GM18868 (cell line): ENCODE results near the gene PCSK7.

Source experiments
- ATAC-seq: cut with Tn5 transposase; IDR thresholded peaks from one replicate; pipeline ENCODE4 v1.9.1; 2021; ENCODE audit warnings: mild to moderate bottlenecking, moderate library complexity; ENCODE audit not compliant: unreplicated experiment

Gene PCSK7

DNA sequence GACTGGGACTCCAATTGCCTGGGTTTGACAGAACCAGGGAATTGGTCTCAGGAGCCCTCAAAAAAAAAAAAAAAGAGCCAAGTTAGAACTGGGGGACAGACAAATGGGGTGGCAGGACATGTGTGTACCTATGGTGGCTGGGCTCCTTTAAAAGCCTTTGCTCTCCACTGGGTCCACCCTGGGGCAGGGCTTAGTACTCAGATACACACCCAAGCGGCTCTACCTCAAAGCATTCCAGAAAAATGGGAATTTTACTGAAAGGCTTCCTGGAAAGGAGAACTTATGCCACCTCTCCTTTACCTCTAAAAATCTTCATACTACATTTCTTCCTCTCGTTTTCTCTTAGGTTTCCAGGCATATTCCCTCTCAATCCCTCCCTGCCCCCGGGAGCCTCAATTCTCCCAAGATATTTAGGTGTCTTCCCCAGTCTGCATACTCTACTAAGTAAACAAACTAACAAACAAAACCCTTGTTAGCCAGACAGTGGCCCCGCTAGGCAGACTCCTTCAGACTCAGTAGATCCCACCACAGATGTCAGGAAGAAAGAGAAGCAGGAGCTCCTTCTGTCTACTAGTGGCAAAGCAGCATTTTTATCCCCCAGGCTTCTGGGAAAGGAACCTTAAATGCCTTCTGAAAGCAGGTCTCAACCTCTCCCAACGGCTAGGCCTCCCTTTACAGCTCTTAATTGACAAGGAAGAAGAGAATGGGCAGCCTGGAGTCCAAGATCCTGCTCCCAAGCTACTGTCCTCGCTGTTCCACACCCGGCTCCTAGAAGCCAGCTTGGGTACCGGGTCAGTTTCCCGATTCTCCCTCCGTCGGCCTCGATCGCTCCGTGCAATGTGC lies 653 bp downstream of the PCSK7 start:
- no peak for ATAC-seq

DNA sequence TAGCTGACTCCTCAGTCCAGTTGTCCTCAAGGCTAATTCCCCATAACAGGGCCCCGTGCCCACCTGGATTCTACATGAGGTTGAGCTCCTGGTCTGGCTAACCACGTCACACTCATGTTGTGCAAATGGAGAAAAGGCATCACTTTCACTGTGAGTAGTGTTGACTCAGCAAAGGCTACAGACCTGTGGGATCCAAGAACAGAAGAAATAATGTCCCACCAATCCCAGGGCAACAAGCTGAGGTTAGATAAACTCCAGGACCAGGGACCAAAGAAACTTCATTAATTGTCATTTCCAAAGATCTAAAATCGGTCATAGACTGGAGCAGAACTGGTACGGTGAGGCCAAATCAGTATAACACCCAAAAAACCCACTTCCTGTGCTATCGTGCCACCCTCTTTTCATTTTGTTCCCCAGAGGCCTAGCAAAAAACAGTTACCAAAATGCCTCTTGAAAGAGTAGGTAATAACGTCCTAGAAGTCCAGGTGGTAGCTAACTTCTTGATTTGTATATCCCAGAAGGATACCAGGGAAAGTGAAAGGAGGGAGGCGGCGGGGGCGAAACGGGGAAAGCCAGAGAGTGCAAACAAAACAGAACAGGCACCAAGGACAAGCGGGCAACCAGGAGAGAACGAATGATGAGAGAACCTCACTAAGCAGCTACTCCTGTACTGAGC lies 1.4 kb downstream of the PCSK7 start:
- peak; percentile 28 for ATAC-seq

DNA sequence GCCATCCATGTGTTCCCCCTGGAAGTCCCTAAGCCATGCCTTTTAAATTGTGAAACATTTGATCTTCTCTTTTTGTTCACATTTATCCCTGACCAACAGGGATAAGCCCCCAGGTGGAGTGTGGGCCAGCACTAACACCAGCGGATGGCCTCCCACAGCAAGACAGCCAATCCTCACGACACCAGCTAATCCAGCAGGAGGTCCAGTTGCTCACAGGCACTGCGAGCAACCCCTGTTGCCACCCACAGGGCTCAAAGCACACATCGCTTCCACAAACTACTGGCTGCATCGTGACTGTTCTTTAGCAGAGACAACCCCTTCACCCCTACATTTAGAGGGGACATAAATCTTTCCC lies 2.0 kb downstream of the PCSK7 start:
- ATAC-seq = no peak

DNA sequence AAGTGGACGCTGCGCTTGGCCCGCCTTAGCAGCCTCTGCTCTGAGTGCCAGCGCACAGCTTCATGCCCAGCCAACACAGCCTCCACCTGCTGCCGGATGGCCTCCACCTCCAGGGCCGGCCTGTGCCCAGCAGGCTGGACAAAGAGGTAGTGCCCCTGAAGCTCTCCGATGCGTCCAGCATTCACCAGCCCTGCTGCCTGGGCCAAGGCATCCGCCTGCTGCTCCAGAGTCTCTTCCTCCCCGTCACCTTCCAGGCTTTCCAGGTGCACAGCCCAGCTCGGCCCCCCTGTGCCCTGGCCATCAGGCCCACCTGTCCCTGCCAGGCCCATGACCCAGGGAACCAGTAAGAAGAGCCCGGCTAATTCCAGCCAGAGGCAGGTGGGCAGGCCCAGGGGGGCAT lies 2.5 kb downstream of the PCSK7 start:
- no peak for ATAC-seq

DNA sequence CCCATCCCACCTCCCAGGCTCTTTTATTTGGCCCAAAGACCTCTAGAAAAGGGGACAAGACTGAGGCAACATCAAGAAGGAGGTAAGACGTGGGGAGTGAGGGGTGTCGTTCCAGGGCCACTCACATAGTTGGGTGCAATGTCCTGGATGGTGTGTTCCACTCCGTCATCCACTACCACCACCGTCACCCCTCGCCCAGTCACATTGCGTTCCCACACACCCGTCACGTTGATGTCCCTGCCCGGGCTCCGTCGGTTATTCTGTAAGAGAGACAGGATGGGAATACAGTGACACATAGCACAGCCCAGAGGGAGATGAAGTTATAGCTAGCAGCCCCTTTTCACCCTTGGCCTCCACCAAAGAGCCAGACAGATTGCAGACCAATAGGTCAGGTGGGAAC lies 3.8 kb downstream of the PCSK7 start:
- no peak for ATAC-seq

DNA sequence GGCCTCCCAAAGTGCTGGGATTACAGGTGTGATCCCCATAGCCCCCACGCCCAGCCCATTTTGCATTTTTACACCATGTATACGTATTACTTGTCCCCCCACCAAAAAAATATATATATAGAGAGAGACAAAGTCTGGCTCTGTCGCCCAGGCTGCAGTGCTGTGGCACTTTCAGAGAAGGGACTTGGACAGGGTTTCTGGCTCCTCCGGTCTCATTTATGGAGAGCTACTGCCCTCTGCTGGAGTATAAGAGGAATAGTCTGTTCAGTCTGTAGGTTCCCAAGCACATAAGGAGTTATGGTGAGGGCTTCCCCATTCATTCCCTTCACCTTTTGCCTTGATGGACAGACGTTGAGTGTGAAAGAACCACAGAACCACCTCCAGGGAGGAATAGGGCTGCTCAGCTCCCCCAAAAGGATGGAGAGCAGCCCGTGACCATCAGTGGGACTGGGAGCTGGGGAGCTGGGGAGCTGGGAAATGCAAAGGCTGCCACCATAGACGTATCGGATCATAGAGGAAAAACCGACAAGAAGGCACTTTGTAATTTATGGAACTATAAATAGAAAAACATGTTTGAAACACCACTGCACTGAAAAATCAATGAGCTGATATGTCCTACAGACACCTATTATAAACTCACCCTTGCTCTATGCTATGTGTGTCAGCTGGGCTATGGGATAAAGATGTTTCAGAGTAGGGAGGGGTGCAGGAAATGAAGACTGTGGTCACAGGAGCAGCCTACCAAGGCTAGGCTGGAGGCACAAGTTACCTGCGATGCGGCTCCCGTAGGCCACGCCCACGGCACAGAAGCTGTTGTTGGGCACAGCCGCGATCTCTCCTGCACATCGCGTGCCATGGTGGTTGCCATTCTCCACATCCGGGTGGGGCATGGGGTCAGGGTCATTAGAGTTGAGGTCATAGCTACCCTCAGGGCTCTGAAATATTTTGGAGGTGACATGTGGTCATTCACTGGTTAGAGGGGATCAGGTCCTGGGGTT lies 5.2 kb downstream of the PCSK7 start:
- ATAC-seq = peak; percentile 66

DNA sequence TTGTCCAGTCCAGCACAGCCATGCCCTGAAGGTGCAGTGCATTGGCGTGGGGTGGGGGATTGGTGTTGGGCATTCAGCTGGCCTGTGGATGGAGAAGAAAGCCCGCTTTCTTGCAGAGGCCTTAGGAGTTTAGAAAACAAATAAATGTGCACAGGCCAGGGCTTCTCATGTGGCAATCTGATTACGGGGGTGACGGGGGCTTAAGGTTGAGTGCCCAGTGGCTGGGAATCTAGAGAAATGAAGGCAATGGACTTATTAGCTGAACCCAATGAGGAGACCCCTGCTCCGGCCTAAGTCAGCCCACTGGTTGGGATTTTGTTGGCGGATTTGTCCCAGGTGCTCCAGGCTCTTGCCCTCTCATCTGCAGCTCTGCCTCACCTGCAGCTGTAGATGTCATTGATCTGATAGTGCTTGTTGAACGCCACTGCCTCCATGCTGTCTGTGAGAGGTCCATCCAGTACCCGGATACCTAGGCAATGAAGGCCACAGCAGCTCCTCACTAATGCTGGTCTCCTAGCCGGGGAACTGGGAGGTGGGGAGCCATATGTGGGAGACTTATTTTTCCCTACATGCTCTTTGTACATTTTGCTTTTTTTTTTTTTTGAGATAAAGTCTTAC lies 6.2 kb downstream of the PCSK7 start:
- no peak for ATAC-seq

DNA sequence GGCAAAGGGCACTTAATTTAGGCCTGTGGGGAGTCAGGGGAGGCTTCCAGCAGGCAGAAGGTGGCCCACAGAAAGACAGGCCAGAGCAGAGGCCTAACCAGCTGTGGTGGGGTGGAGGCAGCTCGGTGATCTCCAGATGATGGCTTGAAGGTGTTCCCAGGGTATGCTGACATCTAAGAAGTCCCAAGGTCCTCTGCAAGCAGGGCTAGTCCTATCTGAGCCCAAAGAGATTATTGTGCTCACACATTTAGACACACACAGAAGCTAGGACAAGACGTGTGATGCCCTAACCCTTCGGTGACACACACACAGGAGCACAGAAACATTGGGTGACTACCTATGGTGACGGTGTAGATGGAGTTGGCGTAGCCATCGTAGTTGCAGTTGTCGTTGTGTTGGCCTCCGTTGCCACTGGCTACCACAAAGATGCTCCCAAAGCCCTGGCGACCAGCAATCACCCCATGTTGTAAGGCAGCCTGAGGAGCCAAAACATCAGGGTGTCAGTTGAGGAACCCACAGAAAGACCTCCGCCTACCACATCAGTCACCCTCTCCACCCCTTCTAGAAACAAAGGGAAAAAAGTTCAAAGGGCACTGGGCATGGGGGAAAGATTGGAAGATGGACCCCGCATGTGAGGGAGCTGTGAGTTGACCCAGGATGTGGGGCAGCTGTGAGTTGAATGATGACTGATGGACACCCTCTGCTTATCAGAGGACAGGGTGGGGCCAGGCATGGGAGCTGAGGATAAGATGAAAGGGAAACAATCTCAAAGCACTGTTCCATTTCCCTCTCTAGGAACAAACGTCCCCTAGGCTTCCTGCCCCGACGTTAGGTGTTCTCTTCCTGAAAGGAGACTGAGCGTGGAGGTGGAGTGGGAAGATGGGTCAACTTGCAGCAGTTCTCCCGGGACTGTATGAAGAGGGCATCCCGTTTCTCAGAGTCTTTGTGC lies 7.9 kb downstream of the PCSK7 start:
- no peak for ATAC-seq

DNA sequence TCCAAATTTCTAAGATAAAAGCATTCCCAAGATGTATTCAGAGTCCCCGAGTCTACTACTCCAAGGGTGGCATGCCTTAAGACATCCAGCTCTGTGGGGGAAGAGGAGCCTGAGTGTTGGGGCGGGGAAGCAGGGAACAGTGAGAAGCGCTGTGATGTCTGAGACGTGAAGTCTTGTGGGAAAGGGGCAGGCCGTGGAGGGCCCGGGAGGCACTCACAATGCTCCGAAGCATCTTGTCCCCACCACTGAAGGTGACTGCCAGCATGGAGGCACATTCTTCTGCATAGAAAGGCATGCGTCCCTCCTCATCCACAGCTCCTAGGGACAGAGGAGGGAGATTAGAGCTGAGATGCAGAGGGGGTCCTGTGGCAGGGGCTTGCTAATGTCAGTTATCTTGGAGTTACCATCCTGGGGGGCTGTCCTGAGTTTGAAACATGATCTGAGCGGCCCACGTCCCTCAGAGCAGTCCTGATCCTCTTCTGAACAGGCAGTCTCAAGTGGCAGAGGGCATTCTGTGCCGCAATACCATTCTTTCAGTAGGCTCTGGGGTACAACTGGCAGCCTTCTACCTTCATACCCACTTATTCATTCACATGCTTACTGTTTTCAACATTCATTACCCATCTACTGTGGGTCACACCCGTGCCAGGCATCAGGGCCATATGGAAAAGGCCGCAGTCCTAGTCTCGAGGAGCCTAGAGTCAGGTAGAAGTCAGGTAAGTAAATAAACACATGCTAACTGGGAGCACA lies 8.7 kb downstream of the PCSK7 start:
- ATAC-seq = no peak

DNA sequence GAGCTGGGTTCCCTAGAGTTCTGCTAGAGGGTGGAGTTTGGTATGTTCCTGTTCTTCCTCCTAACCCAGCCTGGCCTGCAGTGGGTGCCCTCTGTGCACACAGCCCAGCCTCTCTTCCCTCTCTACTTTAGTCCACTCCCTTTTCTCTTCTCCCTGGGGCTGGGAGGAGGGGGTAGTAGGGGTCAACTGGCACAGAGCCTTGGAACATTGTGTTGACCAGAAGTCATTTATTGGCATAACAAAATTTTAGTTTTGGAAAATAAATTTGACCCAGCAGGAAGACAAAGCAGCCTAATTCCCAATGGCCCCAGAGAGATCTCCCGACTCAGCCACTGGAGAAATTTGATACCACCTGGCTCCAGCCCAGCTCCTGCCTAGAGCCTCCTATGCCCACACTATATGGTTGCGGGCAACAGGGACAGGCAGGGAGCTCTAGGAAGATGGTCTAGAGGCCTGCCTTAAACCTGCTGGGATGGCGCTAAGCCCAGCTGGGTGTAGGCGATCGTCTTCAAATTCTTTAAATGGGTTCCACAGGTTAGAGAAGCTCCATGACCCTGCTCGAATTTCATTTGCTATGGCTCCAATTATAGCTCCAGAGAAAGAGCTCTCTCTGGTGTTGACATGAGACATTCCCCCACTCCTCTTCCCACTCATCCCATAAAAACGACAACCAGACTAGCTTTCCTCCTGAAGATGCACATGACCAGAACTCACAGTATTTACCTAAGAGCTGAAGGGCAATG lies 9.9 kb downstream of the PCSK7 start:
- ATAC-seq = no peak

DNA sequence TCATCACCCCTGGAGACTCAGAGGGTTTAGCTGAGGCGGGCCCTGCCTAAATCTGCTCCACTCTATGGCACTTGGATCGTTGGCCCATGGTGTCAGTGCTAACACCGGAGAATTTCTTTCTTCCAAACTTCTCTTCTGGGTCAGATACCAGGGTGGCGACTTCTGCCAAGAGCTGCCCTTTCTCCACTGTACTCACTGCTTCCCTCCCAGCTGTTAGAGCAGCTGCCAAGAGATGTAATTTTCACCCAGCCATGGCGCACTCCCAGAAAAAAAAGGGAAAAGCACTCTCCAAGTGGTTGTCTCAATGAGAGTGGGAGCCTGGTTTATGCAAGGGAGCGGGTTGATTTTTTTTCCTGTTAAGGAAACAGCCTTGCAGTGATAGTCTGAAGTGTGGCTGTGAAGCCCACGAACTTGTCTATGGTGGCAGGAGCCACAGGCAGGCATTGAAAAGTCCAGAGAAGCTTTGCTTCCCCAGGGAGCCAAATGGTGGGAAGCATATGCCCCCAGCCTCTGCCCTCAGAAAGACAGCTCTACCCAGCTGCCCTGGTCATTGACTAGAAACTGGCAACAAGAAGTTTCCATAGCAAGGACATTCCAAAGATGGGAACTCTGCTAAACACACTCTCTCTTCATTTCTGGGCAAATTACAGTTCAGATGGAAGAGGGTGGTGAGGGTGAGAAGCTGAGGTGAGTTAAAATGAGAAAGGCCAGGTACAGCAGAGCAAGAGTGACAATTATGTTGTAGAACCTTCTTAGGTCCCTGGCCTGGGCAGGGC lies 10.7 kb downstream of the PCSK7 start:
- ATAC-seq = no peak

DNA sequence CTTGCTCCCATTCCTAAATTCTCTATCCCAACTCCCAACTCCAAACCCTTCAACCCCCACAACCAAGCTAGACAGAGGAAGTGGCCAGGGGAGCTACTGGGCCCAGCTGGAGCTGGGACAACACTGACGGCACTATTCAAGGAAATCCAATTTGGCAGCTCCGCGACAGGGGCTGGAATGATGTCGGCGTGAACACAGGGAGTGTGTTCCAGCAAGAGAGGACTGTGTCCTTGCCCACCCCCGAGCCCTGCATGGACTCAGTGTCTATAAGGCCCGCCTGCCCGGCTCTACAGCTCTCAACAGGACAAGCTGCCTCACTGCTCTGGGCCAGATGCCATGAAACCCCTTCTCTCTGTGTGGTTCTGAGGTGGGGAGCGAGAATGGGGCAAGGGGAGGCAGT lies 11.3 kb downstream of the PCSK7 start:
- no peak for ATAC-seq

DNA sequence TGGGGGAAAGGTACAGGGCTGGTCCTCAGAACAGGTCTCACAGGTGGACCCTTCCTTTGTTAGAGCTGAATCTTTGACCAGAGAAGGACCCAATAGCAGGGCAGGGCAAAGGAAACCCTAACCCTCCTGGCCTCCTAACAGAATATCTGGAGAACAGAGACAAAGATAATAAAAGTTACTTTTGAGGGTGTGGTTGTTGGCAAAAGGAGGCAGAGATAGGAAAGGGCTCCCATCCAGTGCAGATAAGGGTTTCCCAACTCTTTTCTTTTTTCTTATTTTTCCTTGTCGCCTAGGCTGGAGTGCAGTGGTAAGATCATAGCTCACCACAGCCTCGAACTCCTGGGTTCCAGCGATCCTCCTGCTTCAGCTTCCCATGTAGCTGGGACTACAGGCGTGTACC lies 11.9 kb downstream of the PCSK7 start:
- no peak for ATAC-seq

DNA sequence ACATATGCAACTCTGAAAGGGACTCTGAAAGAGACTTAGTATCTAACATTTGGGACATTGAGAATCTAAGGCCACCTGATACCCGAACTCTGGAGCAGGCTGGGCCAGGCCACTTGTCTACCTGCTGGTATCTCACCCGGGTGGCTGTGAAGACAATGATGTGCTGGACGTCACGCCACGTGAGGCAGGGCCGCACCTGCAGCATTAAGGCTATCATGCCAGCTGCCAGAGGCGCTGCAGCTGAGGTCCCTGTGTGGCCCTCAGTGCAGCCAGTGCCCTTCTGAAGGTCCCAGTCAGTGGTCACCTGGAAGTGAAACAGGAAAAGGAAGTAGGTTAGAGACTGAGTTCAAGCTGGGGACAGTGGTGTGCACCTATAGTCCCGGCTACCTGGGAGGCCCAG lies 12.4 kb downstream of the PCSK7 start:
- ATAC-seq = no peak

DNA sequence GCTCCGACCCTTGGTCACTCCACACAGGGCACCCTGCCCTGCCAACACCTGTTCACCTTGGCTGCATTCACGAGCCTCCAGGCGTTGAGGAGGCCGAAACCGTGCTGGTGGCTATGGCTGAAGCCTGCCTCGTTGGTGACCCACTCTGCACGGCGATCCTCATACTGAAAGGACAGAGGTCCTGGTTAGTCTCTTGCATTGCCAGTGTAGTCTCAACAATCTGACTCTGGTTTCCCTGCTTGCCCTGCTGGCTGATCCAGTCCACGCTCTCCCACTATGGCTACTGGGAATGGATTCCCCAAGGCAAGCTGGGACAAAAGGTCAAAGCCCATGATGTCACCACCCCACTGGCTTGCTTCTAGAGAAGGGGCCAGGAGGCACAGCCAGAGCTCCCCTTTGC lies 12.9 kb downstream of the PCSK7 start:
- ATAC-seq = no peak

DNA sequence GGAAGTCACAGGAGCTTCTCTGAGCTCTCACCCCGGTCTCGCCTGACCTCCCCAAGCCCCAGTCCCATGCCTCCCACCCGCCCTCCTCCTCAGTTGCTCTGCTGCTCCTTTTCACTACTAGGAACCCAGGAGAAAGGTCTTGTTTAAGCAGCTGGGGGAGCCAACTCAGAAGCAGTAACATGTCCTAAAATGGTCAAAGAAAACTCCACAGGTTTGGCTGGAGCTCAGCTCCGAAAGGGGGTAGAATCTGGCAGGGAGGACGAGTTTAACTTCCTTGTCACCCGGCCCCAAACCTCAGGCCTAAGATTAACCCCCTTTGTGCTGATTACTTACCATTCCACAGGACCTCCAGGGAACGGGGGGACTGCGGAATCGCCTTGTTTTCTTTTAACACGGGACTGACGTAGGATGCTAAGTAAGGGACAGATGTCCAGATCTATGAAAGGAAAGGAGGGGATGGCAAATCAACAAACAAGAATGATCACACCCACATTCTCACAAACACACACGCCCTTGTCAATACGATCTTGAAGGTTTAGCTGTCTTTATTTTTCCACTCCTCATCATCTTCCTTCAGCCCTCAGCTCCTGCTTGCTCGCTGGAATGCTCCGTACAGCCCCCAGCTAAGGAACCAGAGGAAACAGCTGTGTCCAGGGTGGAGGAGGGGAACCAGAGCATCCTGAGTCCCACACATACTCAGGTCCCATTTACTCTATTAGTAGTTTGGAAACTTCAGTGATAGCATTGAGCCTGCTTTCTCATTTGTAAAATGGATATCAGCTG lies 13.5 kb downstream of the PCSK7 start:
- no peak for ATAC-seq
